ENCODE results near the gene PPARGC1A.

PPARGC1A gene, protein sequence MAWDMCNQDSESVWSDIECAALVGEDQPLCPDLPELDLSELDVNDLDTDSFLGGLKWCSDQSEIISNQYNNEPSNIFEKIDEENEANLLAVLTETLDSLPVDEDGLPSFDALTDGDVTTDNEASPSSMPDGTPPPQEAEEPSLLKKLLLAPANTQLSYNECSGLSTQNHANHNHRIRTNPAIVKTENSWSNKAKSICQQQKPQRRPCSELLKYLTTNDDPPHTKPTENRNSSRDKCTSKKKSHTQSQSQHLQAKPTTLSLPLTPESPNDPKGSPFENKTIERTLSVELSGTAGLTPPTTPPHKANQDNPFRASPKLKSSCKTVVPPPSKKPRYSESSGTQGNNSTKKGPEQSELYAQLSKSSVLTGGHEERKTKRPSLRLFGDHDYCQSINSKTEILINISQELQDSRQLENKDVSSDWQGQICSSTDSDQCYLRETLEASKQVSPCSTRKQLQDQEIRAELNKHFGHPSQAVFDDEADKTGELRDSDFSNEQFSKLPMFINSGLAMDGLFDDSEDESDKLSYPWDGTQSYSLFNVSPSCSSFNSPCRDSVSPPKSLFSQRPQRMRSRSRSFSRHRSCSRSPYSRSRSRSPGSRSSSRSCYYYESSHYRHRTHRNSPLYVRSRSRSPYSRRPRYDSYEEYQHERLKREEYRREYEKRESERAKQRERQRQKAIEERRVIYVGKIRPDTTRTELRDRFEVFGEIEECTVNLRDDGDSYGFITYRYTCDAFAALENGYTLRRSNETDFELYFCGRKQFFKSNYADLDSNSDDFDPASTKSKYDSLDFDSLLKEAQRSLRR

GRCh38 chr4:23889814-23890341 lies at the start of gene PPARGC1A:
Gene PPARGC1A, minus strand, starts transcription at chr4:23890047. Its CDS starts 90 bp downstream, at chr4:23889957.
- DNase-seq (ENCODE audit: low read depth) = peak; percentile 19

- DNase-seq (ENCODE audit: low read depth) = no peak
These were observed 48.9 kb upstream of the PPARGC1A start for GRCh38 chr4:23938796-23939195.

DNA sequence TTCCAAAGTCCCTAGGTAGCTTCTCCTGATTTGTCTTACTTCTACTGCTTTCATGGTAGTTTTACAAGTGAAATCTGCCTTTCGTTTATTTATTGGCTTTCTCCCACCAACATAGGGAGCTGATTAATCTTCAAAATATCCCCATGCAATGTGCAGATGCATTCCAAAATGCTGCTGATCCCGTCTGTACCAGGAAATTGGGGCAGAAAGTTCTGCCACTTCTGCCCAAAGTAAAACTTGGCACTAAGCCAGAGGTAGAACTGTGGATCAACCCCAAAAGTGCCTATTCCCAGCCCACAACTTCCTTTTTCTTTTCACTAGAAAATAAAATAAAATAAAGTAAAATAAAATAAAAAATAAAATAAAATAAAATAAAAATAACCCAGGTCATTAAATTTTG lies 47.3 kb upstream of the PPARGC1A start:
- no peak for DNase-seq (ENCODE audit: low read depth)

DNA sequence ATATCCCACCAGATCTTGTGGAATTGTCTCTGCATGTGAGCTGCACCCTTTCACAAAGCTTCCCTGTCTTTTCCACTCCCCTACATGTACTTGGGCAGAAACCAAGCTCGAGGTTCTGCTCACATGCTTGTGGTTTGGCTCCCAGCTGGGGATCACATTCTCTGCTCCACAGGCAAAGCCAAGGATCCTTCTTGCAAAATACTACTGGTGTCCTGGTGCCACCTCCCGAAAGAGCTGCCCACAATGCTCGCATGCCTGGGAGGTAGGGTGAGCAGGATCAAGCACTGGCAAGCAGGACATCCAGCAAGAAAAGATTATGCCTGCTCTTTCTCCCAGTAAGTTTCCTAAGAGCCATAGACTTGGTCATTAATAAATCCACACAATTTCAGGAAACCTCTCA lies 45.1 kb upstream of the PPARGC1A start:
- peak; percentile 82 for DNase-seq (ENCODE audit: low read depth)

GRCh38 chr4:23934223-23934622 lies 44.4 kb upstream of the PPARGC1A start:
- no peak for DNase-seq (ENCODE audit: low read depth)

- no peak for DNase-seq (ENCODE audit: low read depth)
These were observed 43.1 kb upstream of the PPARGC1A start for GRCh38 chr4:23932901-23933308.

GRCh38 chr4:23932186-23932585 lies 42.3 kb upstream of the PPARGC1A start:
- DNase-seq (ENCODE audit: low read depth) = no peak

DNA sequence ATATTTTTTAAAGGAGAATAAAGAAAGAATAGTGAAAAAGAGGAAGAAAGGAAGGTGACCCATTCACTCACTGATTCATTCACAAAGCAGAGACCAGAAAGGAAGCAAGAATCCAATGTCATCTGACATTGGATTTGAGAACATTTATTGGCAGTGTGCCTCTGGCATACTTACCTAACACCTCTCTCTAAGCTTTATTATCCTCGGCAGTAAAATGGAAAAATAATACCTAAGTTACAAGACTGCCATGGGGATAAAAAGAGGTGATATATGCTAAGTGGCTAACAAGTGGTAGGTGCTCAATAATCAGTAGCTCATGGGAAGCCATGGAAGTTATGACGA lies 41.6 kb upstream of the PPARGC1A start:
- DNase-seq (ENCODE audit: low read depth) = no peak

GRCh38 chr4:23930750-23931488 lies 41.1 kb upstream of the PPARGC1A start:
- DNase-seq (ENCODE audit: low read depth) = no peak

DNA sequence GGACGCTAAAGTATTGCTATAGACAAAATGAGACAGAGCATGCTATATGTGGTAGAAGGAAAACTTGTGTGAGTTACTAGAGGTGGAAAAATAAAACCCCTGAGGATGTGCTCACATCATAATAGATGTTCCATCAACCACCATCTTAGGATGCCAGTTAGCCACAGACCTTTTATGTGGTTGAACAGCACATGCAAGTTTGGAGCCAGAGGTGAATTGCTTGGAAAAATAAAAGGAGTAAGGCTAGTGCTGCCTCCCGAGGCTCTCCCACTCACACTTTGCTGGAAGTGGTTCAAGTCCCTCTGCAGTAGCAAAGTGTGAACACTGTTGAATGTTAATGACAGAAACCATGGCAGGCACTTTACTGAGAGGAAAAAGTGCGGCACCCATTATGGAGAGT lies 39.4 kb upstream of the PPARGC1A start:
- DNase-seq (ENCODE audit: low read depth) = no peak

GRCh38 chr4:23924556-23924955 lies 34.7 kb upstream of the PPARGC1A start:
- DNase-seq (ENCODE audit: low read depth) = no peak

GRCh38 chr4:23923840-23924239 lies 34.0 kb upstream of the PPARGC1A start:
- DNase-seq (ENCODE audit: low read depth) = no peak

GRCh38 chr4:23923141-23923540 lies 33.3 kb upstream of the PPARGC1A start:
- DNase-seq (ENCODE audit: low read depth) = no peak

DNA sequence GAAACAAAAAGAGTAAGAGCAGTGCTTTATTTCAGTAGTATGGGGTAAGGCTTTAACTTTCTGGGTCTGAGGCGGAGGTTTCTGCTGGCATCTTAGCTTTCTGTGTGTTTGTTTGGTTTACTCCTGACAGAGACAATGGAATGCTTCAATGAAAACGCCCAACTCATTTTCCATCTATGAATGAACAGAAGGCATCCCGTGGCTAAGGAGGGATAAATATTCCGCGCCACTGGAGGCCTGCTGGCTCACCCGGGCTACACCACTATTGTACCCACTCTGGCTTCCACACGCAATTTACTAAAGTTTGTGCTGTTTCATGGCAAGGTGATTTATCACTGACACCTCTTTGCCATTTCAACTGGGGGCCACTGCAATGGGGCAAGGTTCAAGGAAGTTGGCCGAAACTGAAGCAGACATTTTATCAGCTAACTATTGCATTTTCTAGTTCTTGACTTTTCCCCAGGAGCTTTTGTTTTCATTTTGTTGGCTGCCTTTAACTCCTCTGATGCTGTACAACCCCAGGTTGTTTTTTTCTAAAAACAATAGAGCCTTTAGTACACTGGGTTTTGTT lies 32.8 kb upstream of the PPARGC1A start:
- no peak for DNase-seq (ENCODE audit: low read depth)

DNA sequence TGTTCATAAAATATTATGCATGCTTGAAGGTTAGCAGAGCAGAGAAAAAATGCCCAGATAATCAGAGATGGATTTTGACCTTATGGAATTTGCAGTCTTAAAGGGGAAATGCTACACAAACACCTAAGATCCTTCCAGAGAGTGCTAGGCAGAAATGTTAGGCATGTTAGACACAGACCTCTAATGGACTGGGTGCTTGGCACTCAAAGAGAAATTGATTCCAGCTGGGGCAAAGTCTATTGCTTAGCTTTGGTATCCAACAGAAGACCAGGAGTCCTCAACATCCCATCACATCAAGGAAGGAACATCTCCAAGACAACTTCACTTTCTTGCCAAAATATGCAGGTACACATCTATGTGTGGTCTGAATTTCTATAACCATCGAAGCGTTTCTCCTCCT lies 32.2 kb upstream of the PPARGC1A start:
- DNase-seq (ENCODE audit: low read depth) = no peak

GRCh38 chr4:23921447-23921845 lies 31.6 kb upstream of the PPARGC1A start:
- no peak for DNase-seq (ENCODE audit: low read depth)

DNA sequence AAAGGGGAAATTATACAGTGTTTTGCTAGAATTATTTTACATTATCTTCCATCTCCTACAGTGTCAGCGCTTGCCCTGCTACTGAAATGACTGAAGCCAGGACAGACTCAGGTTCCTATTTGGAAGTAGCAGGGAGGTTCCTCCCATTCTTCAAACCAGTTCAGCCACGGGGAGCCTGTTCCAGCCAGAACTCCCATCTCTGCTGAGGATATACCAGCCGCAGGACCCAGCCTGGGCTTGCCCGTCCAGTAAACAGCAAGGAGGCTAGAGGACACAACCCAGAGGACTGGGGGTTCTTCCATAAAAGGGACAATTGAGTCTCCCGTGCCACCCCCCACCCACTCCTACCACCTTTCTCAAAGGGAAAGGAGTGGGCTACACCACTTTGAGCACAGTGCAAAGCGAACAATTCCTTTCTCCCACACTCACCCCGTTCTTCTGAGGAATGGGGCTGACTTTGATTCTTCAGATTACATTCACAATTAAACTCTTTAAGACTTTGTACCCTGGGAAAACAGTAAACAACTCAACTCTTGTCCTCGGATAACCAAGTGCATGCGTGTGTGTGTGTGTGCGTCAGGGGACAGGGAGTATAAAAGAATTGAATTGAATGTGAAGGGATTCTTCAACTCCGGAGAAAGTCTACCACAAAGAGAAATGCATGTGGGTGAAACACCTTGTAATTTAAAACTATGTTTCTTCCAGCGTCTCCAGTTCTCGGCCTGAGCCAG lies 31.0 kb upstream of the PPARGC1A start:
- DNase-seq (ENCODE audit: low read depth) = no peak

DNA sequence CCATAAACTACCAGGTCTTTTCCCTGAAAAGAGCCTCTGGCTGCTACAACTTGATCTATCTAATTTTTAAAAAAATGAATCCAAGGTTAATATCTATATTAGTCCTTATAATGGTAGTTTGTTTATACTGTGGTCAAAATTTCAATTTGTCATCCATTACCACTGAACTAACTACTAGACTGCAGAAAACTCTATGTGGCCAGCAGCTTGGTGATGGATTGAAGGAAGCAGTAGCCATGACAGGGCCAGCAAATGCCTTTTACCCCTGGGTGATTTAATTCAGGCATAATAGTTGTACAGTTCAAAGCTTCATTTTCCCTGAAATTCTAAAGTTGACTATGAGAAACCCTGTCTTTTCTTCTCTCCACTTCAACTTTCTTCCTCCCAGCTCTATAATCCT lies 30.4 kb upstream of the PPARGC1A start:
- DNase-seq (ENCODE audit: low read depth) = no peak

- DNase-seq (ENCODE audit: low read depth) = no peak
These were observed 26.4 kb upstream of the PPARGC1A start for GRCh38 chr4:23916282-23916681.

- DNase-seq (ENCODE audit: low read depth) = no peak
These were observed 25.7 kb upstream of the PPARGC1A start for GRCh38 chr4:23915459-23916132.
